AG09319 (cell line): ENCODE measurements around the gene TSPAN5.

Source experiments
- DNase-seq: peaks from one replicate; pipeline ENCODE4 v3.0.0-alpha.2; 2010; ENCODE audit warnings: low read depth; ENCODE audit errors: extremely low read depth
- CTCF ChIP-seq: IDR thresholded peaks from 2 replicates; pipeline ENCODE4 v1.5.1; 2011; ENCODE audit warnings: low read depth, mild to moderate bottlenecking, inconsistent platforms, low read length, moderate library complexity

The TSPAN5 gene

GRCh38 chr4:98566361-98567008 is 91.9 kb downstream of the TSPAN5 start:
- no peak for TF ChIP-seq CTCF
- no peak for DNase-seq

GRCh38 chr4:98565681-98566301 is 92.6 kb downstream of the TSPAN5 start:
- DNase-seq: no peak

GRCh38 chr4:98564852-98565251 is 93.6 kb downstream of the TSPAN5 start:
- DNase-seq: no peak
- no peak for TF ChIP-seq CTCF

More at GRCh38 chr4:98565681-98566301, 92.6 kb downstream of the TSPAN5 start:
- TF ChIP-seq CTCF: no peak

GRCh38 chr4:98560321-98560720 is 98.1 kb downstream of the TSPAN5 start:
- TF ChIP-seq CTCF: no peak
- no peak for DNase-seq

GRCh38 chr4:98558471-98559169 is 99.8 kb downstream of the TSPAN5 start:
- TF ChIP-seq CTCF: no peak
- DNase-seq: no peak

- TF ChIP-seq CTCF: no peak
- no peak for DNase-seq
Measured at GRCh38 chr4:98557194-98557892, 101.1 kb downstream of the TSPAN5 start.
